ENCODE data around the gene NUSAP1.

DNA sequence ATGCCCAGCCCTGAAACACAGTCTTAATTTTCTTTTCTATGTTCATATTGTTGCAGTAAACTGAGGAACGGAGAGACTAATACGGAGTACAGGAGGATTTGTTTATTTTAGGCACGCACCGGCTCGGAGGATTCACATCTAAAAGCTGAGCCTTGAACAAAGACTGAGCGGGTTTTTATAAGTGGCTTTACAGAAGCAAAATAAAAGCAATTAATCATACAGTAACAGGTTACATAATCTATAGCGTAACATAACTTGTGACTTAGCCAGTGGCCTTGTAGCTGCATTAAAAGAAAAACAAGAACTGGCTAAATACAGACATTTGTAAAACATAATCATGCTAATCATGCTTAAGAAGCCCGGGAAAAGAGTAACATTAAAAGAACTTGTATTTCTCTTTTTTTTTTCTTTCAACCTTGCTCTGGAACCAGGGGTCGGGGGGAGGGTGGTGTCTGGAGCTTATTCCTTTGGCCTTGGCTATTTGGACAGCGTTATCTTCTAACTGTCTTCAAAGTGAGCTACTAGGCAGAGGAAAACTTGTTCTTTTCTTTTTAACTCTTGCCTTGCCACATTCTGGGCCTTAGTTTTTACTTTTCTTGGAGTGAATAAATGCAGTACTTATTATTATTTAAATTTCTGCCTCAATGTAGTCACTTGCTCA is 17.5 kb downstream of the NUSAP1 start:
- TF ChIP-seq, protein P1, sequence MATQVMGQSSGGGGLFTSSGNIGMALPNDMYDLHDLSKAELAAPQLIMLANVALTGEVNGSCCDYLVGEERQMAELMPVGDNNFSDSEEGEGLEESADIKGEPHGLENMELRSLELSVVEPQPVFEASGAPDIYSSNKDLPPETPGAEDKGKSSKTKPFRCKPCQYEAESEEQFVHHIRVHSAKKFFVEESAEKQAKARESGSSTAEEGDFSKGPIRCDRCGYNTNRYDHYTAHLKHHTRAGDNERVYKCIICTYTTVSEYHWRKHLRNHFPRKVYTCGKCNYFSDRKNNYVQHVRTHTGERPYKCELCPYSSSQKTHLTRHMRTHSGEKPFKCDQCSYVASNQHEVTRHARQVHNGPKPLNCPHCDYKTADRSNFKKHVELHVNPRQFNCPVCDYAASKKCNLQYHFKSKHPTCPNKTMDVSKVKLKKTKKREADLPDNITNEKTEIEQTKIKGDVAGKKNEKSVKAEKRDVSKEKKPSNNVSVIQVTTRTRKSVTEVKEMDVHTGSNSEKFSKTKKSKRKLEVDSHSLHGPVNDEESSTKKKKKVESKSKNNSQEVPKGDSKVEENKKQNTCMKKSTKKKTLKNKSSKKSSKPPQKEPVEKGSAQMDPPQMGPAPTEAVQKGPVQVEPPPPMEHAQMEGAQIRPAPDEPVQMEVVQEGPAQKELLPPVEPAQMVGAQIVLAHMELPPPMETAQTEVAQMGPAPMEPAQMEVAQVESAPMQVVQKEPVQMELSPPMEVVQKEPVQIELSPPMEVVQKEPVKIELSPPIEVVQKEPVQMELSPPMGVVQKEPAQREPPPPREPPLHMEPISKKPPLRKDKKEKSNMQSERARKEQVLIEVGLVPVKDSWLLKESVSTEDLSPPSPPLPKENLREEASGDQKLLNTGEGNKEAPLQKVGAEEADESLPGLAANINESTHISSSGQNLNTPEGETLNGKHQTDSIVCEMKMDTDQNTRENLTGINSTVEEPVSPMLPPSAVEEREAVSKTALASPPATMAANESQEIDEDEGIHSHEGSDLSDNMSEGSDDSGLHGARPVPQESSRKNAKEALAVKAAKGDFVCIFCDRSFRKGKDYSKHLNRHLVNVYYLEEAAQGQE (IDR thresholded peaks at IDR 0.05): no peak
- TF ChIP-seq GABPA (IDR thresholded peaks at IDR 0.05 in 1 of 2, conservative IDR thresholded peaks at IDR 0.05 in 1 of 2) (no peak), HNF4G (IDR thresholded peaks at IDR 0.05) (no peak), YY1 (IDR thresholded peaks at IDR 0.05) (no peak), RXRA (IDR thresholded peaks at IDR 0.05) (no peak)
- TF ChIP-seq, protein P2, sequence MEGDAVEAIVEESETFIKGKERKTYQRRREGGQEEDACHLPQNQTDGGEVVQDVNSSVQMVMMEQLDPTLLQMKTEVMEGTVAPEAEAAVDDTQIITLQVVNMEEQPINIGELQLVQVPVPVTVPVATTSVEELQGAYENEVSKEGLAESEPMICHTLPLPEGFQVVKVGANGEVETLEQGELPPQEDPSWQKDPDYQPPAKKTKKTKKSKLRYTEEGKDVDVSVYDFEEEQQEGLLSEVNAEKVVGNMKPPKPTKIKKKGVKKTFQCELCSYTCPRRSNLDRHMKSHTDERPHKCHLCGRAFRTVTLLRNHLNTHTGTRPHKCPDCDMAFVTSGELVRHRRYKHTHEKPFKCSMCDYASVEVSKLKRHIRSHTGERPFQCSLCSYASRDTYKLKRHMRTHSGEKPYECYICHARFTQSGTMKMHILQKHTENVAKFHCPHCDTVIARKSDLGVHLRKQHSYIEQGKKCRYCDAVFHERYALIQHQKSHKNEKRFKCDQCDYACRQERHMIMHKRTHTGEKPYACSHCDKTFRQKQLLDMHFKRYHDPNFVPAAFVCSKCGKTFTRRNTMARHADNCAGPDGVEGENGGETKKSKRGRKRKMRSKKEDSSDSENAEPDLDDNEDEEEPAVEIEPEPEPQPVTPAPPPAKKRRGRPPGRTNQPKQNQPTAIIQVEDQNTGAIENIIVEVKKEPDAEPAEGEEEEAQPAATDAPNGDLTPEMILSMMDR (IDR thresholded peaks at IDR 0.05; ENCODE audit: low read depth, low read length, missing input control): no peak
- TF ChIP-seq, protein P3, sequence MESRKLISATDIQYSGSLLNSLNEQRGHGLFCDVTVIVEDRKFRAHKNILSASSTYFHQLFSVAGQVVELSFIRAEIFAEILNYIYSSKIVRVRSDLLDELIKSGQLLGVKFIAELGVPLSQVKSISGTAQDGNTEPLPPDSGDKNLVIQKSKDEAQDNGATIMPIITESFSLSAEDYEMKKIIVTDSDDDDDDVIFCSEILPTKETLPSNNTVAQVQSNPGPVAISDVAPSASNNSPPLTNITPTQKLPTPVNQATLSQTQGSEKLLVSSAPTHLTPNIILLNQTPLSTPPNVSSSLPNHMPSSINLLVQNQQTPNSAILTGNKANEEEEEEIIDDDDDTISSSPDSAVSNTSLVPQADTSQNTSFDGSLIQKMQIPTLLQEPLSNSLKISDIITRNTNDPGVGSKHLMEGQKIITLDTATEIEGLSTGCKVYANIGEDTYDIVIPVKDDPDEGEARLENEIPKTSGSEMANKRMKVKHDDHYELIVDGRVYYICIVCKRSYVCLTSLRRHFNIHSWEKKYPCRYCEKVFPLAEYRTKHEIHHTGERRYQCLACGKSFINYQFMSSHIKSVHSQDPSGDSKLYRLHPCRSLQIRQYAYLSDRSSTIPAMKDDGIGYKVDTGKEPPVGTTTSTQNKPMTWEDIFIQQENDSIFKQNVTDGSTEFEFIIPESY (IDR thresholded peaks at IDR 0.05): no peak

Data from liver (tissue), 3 donors.